OCI-LY3 (cell line): Measurements from ENCODE around the gene CLCN4.

Experiments
- H2AFZ ChIP-seq: fragments of 200-600, 300-600 bp; shearing (Covaris generic); 2 replicates; pipeline ENCODE4 v1.6.0; 2014; ENCODE audit warnings: antibody characterized with exemption, low read depth, low read length
- H3K27ac ChIP-seq: fragments of 200-600, 300-600 bp; sonication (generic); 2 replicates; pipeline ENCODE4 v1.5.1; 2014; ENCODE audit warnings: mild to moderate bottlenecking, low read length, moderate library complexity, mixed read lengths
- H3K27me3 ChIP-seq: fragments of 200-600, 300-600 bp; sonication (generic); 2 replicates; pipeline ENCODE4 v1.6.1; 2014; ENCODE audit warnings: low read depth, low read length, mixed read lengths
- H3K36me3 ChIP-seq: fragments of 200-600, 300-600 bp; sonication (generic); replicated peaks from 2 replicates; pipeline ENCODE3; 2014; ENCODE audit warnings: low read depth, low read length, mixed read lengths
- H3K4me1 ChIP-seq: fragments of 300-600, 200-600 bp; sonication (generic); 2 replicates; pipeline ENCODE4 v1.6.1; 2014; ENCODE audit warnings: low read length, mixed read lengths
- H3K4me2 ChIP-seq: fragments of 200-600, 300-600 bp; sonication (generic); 2 replicates; pipeline ENCODE4 v1.6.1; 2014; ENCODE audit warnings: low read length, mixed read lengths
- H3K4me3 ChIP-seq: fragments of 300-600, 200-600 bp; sonication (generic); 2 replicates; pipeline ENCODE4 v1.5.1; 2014; ENCODE audit warnings: antibody characterized with exemption, mild to moderate bottlenecking, low read length, moderate library complexity
- H3K79me2 ChIP-seq: fragments of 300-600, 200-600 bp; shearing (Covaris generic); 2 replicates; pipeline ENCODE4 v1.6.1; 2014; ENCODE audit warnings: mild to moderate bottlenecking, low read length, mixed read lengths
- H3K9ac ChIP-seq: fragments of 300-600, 200-600 bp; shearing (Covaris generic); 2 replicates; pipeline ENCODE4 v1.6.0; 2014; ENCODE audit warnings: mild to moderate bottlenecking, low read length, moderate library complexity
- H3K9me3 ChIP-seq: fragments of 200-600, 300-600 bp; shearing (Covaris generic); 2 replicates; pipeline ENCODE4 v1.6.1; 2014; ENCODE audit warnings: low read length, mixed read lengths; ENCODE audit not compliant: insufficient read depth
- H4K20me1 ChIP-seq: fragments of 200-600, 300-600 bp; sonication (generic); 2 replicates; pipeline ENCODE4 v1.6.1; 2016; ENCODE audit warnings: low read length, mixed read lengths; ENCODE audit not compliant: insufficient read depth
- CTCF ChIP-seq: fragments of 200-600, 300-600 bp; sonication (generic); IDR thresholded peaks from 2 replicates; pipeline ENCODE4 v1.5.1; 2014; ENCODE audit warnings: antibody characterized with exemption, low read length, low read depth
- EZH2phosphoT487 ChIP-seq: fragments of 200-600 bp; shearing (Covaris generic); IDR thresholded peaks from 2 replicates; pipeline ENCODE4 v1.6.1; 2018; ENCODE audit warnings: antibody characterized with exemption, mixed run types, low read depth

Gene CLCN4

GRCh38 chrX:10152086-10152485 lies 4.7 kb upstream of the CLCN4 start:
- Histone ChIP-seq H4K20me1 (no peaks in the 10 kb centered on the region), H3K27me3 (peaks cover 21% of the 10 kb centered on the region), H2AFZ (no peak overlapping the region), H3K4me1 (peaks cover 9% of the 10 kb centered on the region), H3K9me3 (no peaks in the 10 kb centered on the region), H3K4me2 (no peak overlapping the region), H3K79me2 (no peaks in the 10 kb centered on the region), H3K36me3 (no peaks in the 10 kb centered on the region), H3K9ac (no peak overlapping the region), H3K27ac (no peak overlapping the region), H3K4me3 (no peak overlapping the region)
- no peak for TF ChIP-seq EZH2phosphoT487

DNA sequence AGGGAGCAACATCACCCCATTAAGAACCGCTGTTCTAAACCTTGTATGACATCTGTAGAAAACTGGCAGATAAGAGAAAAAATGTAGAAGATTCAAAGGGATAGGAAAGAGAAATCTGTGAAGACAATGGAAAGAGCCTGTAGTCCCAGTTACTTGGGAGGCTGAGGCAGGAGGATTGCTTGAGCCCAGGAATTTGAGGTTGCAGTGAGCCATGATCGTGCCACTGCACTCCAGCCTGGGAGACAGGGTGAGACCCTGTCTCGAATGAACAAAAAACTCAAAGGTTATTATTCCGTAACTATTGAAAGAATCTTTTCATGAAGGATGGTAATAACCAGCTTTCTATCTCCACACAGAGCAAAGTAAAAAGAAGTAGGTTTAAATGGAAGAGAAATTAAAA lies 1.6 kb upstream of the CLCN4 start:
- Histone ChIP-seq H3K9ac (no peak overlapping the region), H3K79me2 (no peaks in the 10 kb centered on the region), H3K27ac (no peak overlapping the region), H3K9me3 (no peaks in the 10 kb centered on the region), H3K27me3 (peaks cover 50% of the 10 kb centered on the region), H3K4me1 (peaks cover 18% of the 10 kb centered on the region), H3K36me3 (no peaks in the 10 kb centered on the region), H3K4me3 (no peak overlapping the region), H2AFZ (no peak overlapping the region), H4K20me1 (no peaks in the 10 kb centered on the region), H3K4me2 (no peak overlapping the region)
- TF ChIP-seq EZH2phosphoT487: no peak
- no peak for TF ChIP-seq CTCF

- TF ChIP-seq EZH2phosphoT487: no peak
- no peak for TF ChIP-seq CTCF
- Histone ChIP-seq H3K79me2 (no peaks in the 10 kb centered on the region), H3K27ac (no peak overlapping the region), H3K36me3 (no peaks in the 10 kb centered on the region), H3K4me1 (peaks cover 18% of the 10 kb centered on the region), H3K4me2 (peak overlapping the region; percentile 94), H2AFZ (peak overlapping the region; percentile 92), H3K4me3 (peak overlapping the region; percentile 77), H3K9ac (peak overlapping the region; percentile 39), H4K20me1 (no peaks in the 10 kb centered on the region), H3K9me3 (no peaks in the 10 kb centered on the region), H3K27me3 (peaks cover 53% of the 10 kb centered on the region)
Measured at GRCh38 chrX:10157032-10157341, 212 bp downstream of the CLCN4 start.

GRCh38 chrX:10157543-10157942 lies 768 bp downstream of the CLCN4 start:
- Histone ChIP-seq H3K79me2 (no peaks in the 10 kb centered on the region), H3K9ac (0 out of 2 replicates have a peak overlapping the region, but pooled peaks have one; percentile 39), H2AFZ (0 out of 2 replicates have a peak overlapping the region, but pooled peaks have one; percentile 92), H3K27ac (no peak overlapping the region), H3K4me2 (peak overlapping the region; percentile 94), H3K4me1 (peaks cover 18% of the 10 kb centered on the region), H4K20me1 (no peaks in the 10 kb centered on the region), H3K9me3 (no peaks in the 10 kb centered on the region), H3K27me3 (peaks cover 53% of the 10 kb centered on the region), H3K36me3 (no peaks in the 10 kb centered on the region), H3K4me3 (peak overlapping the region; percentile 77)
- TF ChIP-seq EZH2phosphoT487 (no peak), CTCF (no peak)
